GM12878 (cell line): ENCODE measurements around the gene FASTK.

Experiments used
- CTCF ChIP-seq, 3 experiments: IDR thresholded peaks in 2 of 3; conservative IDR thresholded peaks in 1 of 3; 2 replicates each; pipeline ENCODE4 v1.5.1; 2011; ENCODE audit warnings: low read depth in 3 of 3, low read length in 3 of 3, mild to moderate bottlenecking in 3 of 3, control low read depth in 2 of 3, moderate library complexity in 2 of 3, inconsistent platforms in 1 of 3, mixed read lengths in 1 of 3; ENCODE audit not compliant: control insufficient read depth in 2 of 3, insufficient read depth in 1 of 3; ENCODE audit errors: extremely low read depth in 1 of 3
- POLR2AphosphoS5 ChIP-seq: IDR thresholded peaks from 2 replicates; pipeline ENCODE4 v1.6.1; 2011; ENCODE audit warnings: mild to moderate bottlenecking, low read length, inconsistent platforms
- RAD21 ChIP-seq: IDR thresholded peaks from 2 replicates; pipeline ENCODE4 v1.6.1; 2011; ENCODE audit warnings: mild to moderate bottlenecking, low read depth, low read length, moderate library complexity; ENCODE audit not compliant: insufficient read depth
- SMARCA5 ChIP-seq: fragments of 450-650 bp; IDR thresholded peaks from 2 replicates; pipeline ENCODE4 v1.6.1; 2017; ENCODE audit warnings: mild to moderate bottlenecking
- SUPT20H ChIP-seq: IDR thresholded peaks from 2 replicates; pipeline ENCODE4 v1.6.1; 2011; ENCODE audit warnings: low read depth, mild to moderate bottlenecking, low read length, moderate library complexity, borderline replicate concordance; ENCODE audit not compliant: control insufficient read depth
- ZNF24 ChIP-seq: fragments of 450-650 bp; IDR thresholded peaks from 2 replicates; pipeline ENCODE4 v1.6.1; 2017; ENCODE audit warnings: antibody characterized with exemption, mild to moderate bottlenecking

- no peak for TF ChIP-seq SMARCA5
- TF ChIP-seq ZNF24: no peak
- TF ChIP-seq SUPT20H: no peak
- TF ChIP-seq CTCF (IDR thresholded peaks at IDR 0.05 in 2 of 3, conservative IDR thresholded peaks at IDR 0.05 in 1 of 3; ENCODE audit: control insufficient read depth in 2 of 3, extremely low read depth in 1 of 3, insufficient read depth in 1 of 3, low read depth in 3 of 3, low read length in 3 of 3): no peak
- no peak for TF ChIP-seq POLR2AphosphoS5
- no peak for TF ChIP-seq RAD21
Observed at GRCh38 chr7:151095123-151095797, 14.7 kb upstream of the FASTK start.
